SW 1271 (cell line): Measurements from ENCODE around the gene DLK1.

Experiments
- DNase-seq, 2 experiments: peaks; one replicate each; lab custom pipeline; 2025; lab: John Stamatoyannopoulos, UW

Gene DLK1

DNA sequence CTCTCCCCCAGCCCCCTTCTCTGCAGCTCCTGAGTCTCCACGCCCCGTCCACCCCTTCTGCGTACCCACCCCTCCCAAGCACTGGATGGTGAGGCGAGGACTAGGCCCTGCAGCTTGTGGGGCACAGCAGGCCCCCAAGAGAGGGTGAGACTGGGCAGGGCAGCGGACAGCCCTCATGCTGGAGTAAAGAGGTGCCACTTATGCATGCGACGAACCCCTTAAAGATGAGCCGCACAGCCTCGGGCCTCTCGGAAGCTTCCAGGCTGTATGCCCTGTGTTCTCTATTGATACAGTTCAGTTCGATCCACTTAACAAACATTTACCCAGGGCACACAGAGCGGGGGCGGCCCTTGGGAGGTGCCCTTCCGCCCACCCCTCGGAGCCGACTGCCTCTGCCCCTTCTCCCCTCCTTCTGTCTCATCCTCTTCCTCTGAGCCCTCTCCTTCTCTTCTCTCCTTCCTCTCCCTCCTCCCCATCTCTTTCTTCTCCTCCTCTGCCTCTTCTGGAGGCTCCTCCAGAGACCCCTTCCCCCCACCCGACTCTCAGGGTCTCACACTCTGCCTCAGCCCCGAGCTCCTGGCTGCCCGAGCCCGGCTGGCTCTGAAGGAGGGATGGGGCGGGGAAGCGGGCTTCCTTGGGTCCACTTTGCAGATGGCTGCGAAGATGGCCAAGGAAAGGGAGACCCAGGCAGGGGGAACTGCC, 32.7 kb upstream of the DLK1 start:
- no peak for DNase-seq

DNA sequence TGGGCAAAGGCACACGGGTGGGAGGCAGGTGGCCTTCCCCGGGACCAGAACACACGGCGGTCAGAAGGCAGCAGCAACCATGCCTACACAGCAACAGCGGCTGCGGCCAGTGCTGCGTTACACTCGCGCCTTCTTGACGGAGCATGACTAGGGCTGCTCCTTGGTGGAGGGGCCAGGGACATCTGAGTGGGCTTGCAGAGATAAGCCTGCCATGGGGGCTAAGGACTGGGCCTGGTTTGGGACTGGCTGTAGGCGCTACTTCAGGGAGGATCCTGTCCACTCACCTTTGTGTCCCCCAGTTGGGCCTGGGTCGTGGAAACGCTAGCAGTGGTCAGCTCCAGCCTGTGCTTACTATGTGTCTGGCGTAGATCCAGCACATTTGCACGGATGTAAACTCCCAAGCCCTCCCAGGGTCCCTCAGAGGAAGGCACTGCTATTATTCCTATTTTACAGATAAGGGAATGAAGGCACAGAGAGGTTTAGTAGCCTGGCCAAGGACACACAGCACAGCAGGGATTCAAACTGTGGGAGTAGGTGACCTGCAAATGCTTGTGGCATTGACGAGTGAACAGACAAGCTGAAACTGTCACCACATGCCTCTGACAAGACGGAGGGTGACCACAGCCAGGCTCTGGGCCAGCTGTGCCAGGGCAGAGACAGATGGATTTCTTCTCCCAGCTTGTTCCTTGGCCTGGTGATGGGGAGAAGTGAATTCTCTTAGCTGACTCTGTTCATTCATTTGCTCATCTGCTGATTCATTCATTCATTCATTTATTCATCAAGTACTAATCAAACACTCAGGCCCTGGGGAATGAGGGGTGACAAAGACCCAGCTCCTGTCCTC, 31.9 kb upstream of the DLK1 start:
- DNase-seq: no peak

DNA sequence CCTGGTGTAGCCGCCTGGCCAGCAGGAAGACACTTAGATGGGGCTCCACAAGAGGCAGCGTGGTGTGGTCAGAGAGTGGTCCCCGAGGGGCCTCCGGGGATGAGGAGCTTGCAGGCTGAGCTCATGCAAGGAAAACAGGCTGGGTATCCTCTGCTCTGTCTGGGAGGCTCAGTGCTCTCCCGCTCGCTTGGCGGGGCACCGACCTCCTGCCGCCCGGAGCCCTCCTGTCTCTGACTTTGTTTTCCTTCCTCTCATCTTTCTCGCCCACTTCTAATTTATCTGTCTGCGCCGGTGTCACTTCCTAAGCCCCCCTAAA, 31.3 kb upstream of the DLK1 start:
- no peak for DNase-seq

GRCh38 chr14:100696008-100696407, 30.7 kb upstream of the DLK1 start:
- DNase-seq: no peak

GRCh38 chr14:100696590-100696989, 30.1 kb upstream of the DLK1 start:
- DNase-seq: no peak

DNA sequence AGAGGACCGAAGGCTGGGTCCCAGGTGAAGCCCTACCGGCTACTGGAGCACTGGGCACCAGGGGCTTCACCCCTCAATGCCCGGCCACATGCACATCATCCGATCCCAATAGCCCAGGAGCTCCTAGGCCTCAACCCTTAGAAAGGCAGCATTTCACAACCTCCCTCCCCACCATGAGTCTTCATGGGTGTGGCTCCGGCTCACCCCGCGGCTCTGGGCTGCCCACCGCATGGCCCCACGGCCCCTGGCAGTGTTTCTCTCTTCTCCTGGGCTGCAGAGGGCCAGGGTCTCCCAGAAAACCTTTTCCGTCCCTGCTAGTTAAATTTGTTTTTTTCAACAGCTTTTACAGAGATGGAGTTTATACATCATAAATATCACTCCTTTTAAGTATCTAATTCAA, 28.6 kb upstream of the DLK1 start:
- no peak for DNase-seq

- DNase-seq: no peak
Observed at GRCh38 chr14:100698666-100699448, 27.8 kb upstream of the DLK1 start.

GRCh38 chr14:100701314-100701713, 25.4 kb upstream of the DLK1 start:
- no peak for DNase-seq

- no peak for DNase-seq
Observed at GRCh38 chr14:100702590-100702989, 24.1 kb upstream of the DLK1 start.

DNA sequence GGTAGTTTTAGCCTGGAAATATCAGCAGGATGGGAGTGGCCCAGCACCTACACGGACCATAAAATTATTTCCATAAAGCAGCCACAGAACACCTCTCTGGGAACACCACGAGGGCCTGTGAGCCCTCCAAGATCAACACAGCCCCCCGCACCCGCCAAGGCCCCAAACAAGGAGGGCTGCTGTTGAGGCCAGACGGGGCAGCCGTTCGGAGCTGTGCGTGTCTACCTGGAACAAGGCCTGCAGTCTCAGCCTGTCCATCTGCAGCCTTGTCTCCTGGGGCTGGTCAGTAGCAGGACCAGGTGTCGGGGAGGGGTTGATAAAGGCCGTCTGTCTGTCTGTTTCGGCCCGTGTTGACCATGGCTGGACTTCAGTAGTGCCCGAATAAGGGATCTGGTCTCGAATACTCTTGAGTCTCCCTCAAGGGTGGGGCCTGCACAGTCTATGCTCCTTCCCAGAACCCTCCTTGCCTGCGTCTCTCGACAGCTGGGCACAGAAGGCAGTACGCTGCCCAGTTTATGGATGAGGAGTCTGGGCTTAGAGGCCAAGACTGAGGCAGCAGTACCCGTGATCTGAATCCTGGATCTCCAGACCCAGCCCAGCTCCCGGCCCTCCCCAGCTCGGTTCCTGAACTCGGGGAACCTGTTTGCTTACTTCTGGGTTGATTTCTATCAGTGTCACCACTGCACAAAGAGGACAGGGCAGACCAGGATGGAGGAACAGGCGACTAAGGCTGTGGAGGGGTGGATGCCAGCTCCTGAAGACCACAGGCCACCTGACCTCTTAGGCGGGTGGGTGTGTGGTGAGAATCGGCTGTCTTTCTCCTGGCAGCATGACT, 23.1 kb upstream of the DLK1 start:
- no peak for DNase-seq

DNA sequence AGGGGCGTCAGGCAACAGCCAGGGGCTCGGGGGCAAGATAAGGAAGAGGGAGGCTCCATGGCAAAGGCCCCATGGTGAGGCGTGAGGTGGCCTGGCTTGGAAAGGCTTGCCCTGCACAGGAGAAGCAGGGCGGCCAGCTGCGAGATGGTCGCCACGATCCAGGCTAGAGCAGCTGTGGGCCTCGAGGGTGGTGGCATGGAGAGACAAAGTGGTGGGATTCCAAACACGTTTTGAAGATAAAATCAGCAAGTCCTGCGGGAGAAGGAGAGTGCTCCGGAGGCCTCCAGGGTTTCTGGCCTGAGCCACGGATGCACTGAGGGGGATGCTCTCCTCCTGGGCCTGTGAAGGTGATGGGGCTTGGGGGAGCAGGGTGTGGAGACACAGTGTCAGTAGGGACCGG, 20.5 kb upstream of the DLK1 start:
- no peak for DNase-seq

DNA sequence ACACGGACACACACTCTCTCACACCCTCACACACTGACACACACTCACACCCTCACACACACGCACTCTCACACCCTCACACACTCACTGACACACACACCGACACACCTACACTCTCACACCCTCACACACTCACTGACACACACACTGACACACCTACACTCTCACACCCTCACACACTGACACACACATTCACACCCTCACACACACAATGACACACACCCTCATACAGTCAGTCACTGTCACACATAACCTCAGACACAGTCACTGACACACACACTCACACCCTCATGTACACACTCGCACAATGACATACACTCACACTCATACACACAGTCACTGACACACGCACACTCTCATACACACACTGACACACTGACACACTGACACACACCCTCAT, 19.8 kb upstream of the DLK1 start:
- DNase-seq: no peak

DNA sequence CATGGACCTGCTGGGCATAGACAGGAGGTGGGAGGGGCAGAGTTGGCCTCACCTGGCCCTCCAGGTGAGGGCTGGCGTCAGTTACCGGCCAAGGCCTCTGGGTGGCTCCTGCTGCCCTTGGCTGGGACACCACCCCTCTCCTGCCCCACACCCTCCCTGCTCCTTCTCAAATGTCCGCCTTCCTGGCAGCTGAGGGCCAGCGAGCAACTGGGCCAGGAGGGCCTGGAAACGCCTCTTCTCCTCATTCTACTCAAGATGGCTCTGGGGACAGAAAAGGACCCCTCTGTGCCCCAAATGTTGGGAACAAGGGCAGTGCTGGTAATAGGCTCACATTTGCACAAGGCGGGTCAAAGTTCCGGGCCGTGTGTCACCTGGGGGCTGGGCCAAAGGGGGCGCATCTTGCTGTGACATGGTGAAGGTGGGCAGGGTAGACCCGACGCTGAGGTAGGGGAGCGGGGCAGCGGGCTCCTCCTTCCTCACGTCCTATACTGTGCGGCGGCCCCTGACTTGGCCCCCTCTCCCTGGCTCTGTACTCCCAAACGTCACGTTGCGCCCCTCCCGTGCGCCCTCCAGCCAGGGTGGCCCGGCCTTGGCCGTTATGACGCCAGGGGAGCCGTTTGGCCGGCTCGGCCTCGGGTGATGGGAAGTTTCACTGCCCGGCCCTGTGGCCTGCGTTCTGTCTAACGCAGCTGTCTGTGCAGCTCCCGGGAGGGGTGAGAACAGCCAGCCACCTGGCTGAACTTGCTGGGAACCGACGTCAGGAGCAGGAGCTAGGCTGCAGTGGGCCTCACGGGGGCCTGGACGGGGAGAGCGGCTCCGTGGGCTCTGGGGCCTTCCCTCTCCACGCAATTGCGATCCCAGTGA, 18.0 kb upstream of the DLK1 start:
- DNase-seq: no peak

GRCh38 chr14:100709289-100710284, 17.1 kb upstream of the DLK1 start:
- no peak for DNase-seq

DNA sequence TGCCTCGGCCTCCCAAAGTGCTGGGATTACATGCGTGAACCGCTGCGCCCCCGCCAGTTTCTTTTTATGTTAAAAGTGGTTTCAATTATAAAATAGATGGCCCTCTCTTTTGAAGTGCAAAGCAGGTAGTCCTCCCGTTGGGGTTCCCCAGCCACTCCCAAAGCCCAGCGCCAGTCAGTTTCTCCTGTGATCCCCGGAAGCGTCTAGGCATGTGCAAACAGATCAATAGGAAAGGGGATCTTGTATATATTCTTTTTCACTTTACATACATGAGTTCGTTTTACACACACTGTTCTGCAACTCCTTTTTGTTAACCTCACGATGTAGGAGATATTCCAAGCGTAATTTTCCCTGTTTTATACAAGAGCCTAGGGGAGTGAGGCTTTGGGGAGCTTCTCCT, 16.3 kb upstream of the DLK1 start:
- DNase-seq: no peak

DNA sequence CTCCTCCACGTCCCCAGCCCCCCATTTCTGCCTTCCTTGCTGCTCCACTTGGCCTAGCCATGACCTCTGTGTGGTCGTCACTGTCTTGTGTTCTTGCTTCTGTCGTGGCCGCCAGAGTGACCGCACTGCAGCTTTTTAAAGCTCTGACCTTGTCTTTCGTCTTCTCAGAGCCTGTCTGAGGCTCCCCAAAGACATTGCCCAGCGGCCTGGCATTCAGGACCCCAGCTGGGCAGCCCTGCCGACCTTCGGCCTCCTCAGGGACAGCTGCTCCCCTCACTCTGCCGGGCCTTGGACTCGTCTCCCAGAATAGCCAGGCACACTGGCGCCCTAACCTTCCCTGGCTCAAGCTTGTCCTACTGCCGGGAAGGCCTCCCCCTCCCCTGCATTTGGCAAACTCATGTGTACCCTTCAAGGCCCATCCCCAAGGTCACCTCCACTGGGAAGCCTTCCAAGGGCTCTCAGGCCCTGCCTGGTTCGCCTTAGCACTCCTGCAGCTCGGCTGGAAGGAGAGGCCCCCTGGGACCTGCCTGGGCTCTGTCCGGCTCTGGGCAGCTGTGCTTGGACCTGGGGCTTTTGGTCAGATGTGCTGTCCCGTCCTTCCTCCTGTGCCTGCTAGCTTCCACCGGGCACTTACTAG, 15.7 kb upstream of the DLK1 start:
- no peak for DNase-seq

- no peak for DNase-seq
Observed at GRCh38 chr14:100711493-100711892, 15.2 kb upstream of the DLK1 start.

DNA sequence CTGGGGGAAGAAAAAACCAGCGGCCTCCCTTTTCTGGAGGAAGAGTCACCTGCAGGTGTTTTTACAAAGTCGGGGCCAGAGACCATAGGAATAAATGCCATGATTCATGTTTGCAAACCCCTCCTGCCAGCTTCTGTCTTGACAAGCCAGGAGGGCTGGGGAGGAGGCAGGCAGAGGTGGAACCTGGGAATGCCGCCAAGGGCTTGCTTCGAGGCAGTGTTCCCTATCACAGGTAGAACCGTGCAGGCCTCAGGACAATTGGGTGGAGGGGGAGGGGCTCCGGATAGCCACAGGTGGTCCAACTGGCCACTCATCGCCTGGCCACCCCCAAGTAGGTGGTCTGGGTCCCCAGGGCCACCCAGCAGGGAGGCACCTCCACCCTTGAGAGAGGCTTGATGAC, 14.2 kb upstream of the DLK1 start:
- no peak for DNase-seq

DNA sequence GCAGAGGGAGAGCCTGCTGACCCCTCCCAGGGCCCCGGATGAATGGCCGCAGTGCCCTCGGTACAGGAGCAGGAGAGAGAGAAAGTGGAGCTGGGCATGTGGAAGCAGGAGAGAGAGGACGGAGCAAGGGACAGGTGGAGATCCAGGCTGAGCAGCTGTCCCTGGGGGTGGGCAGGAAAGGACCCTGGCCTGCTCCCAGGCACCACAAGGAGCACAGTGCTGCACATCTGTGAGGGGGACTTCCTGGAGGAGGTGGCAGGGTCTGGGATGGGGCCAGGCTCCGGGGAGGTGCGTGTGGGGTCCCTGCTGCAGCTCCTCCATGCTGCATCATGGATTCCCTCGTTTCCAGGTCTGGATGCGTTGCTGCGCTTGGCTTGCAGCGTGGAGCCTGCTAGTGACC, 13.0 kb upstream of the DLK1 start:
- no peak for DNase-seq
